GM12891 (cell line): Measurements from ENCODE around the gene GPC4.
"Not testable (repeated sequence)": the region's sequence is repeated elsewhere in the genome, so short reads cannot be mapped to it uniquely, and the experiment has no call there.

ENCODE experiments used
- PAX5 ChIP-seq: IDR thresholded peaks from 2 replicates; pipeline ENCODE4 v1.6.1; 2011; ENCODE audit warnings: low read length, moderate library complexity, mild to moderate bottlenecking; ENCODE audit not compliant: insufficient read depth, severe bottlenecking
- POLR2A ChIP-seq: IDR thresholded peaks from 2 replicates; pipeline ENCODE4 v1.6.1; 2011; ENCODE audit warnings: low read depth, low read length, control low read depth
- POLR2AphosphoS5 ChIP-seq: IDR thresholded peaks from 2 replicates; pipeline ENCODE4 v1.6.1; 2011; ENCODE audit warnings: low read depth, low read length, control low read depth
- POU2F2 ChIP-seq: IDR thresholded peaks from 2 replicates; pipeline ENCODE4 v1.6.1; 2011; ENCODE audit warnings: low read depth, mild to moderate bottlenecking, control low read depth, low read length, moderate library complexity
- SPI1 ChIP-seq: IDR thresholded peaks from 2 replicates; pipeline ENCODE4 v1.6.1; 2011; ENCODE audit warnings: low read depth, low read length, control low read depth
- TAF1 ChIP-seq: IDR thresholded peaks from 2 replicates; pipeline ENCODE4 v1.6.1; 2011; ENCODE audit warnings: low read depth, low read length, control low read depth

DNA sequence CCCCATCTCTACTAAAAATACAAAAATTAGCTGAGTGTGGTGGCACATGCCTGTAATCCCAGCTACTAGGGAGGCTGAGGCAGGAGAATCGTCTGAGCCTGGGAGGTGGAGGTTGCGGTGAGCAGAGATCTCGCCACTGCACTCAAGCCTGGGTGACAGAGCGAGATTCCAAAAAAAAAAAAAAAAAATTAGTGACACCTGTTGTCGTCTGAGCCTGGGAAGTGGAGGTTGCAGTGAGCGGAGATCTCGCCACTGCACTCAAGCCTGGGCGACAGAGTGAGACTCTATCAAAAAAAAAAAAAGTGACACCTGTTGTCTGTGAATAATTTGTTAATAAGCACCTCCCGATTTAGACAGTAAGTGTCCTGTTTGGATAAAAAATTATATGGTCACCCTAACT lies 93.0 kb downstream of the GPC4 start:
- TF ChIP-seq TAF1, POLR2AphosphoS5, SPI1, POLR2A, PAX5, POU2F2: not testable (repeated sequence)
